ENCODE measurements around the gene HSD3B7. TPM values are rescaled to one million over a fixed set of nuclear protein-coding genes. Genes with fewer than 3 reads are reported as not detected.
"Not testable (repeated sequence)": the region's sequence is repeated elsewhere in the genome, so short reads cannot be mapped to it uniquely, and the experiment has no call there.

Gene HSD3B7
- total RNA-seq, 1 donor from 2014 or later = 5.5 TPM

GRCh38 chr16:31010585-31011325, 25.7 kb downstream of the HSD3B7 start, which contains the start of gene STX1B:
Gene STX1B, minus strand, starts transcription at chr16:31010638. Its CDS starts 242 bp downstream, at chr16:31010396.
- H3K36me3 ChIP-seq = no peaks in the 10 kb centered on the region
- H3K9me3 ChIP-seq (replicated peaks) = no peaks in the 10 kb centered on the region
- TF ChIP-seq CTCF (IDR thresholded peaks at IDR 0.05; ENCODE audit: borderline replicate concordance) = no peak
- H3K4me3 ChIP-seq = no peak within 1 kb of the TSS
- DNase-seq = no peak
- no peaks in the 10 kb centered on the region for H3K4me1 ChIP-seq
- H3K27me3 ChIP-seq (ENCODE audit: low read depth) = peaks cover 90% of the 10 kb centered on the region
- intact Hi-C loops (cut with micrococcal nuclease) = no loop called here
- no peak within 1 kb of the TSS for H3K27ac ChIP-seq (replicated peaks)

GRCh38 chr16:31011815-31012214, 26.8 kb downstream of the HSD3B7 start:
- intact Hi-C loops (cut with micrococcal nuclease); H3K27ac ChIP-seq (replicated peaks); H3K4me1 ChIP-seq; H3K36me3 ChIP-seq; DNase-seq; H3K9me3 ChIP-seq (replicated peaks); H3K4me3 ChIP-seq: not testable (repeated sequence)
- peaks cover 85% of the 10 kb centered on the region for H3K27me3 ChIP-seq (ENCODE audit: low read depth)

DNA sequence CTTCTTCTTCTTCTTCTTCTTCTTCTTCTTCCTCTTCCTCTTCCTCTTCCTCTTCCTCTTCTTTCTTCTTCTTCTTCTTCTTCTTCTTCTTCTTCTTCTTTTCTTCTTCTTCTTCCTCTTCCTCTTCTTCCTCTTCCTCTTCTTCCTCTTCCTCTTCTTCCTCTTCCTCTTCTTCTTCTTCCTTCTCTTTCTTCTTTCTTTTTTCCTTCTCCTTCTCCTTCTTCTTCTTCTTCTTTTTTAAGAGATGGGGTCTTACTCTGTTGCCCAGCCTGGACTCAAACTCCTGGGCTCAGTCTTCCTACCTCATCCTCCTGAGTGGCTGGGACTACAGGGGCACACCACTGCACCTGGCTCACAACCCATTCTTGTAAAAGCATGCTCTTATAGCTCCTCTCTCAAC, 28.3 kb downstream of the HSD3B7 start:
- H3K36me3 ChIP-seq; H3K9me3 ChIP-seq (replicated peaks); DNase-seq; H3K27ac ChIP-seq (replicated peaks); H3K4me3 ChIP-seq; intact Hi-C loops (cut with micrococcal nuclease); H3K4me1 ChIP-seq: not testable (repeated sequence)
- H3K27me3 ChIP-seq (ENCODE audit: low read depth) = peaks cover 84% of the 10 kb centered on the region

- no peak for TF ChIP-seq CTCF (IDR thresholded peaks at IDR 0.05; ENCODE audit: borderline replicate concordance)
- Histone ChIP-seq H3K36me3 (no peaks in the 10 kb centered on the region), H3K27me3 (ENCODE audit: low read depth) (peaks cover 58% of the 10 kb centered on the region), H3K4me3 (no peak overlapping the region), H3K4me1 (no peaks in the 10 kb centered on the region), H3K27ac (replicated peaks) (no peak overlapping the region), H3K9me3 (replicated peaks) (no peaks in the 10 kb centered on the region)
- intact Hi-C loops (cut with micrococcal nuclease) = no loop called here
- no peak for DNase-seq
Measured at GRCh38 chr16:31016018-31016417, 31.0 kb downstream of the HSD3B7 start.

DNA sequence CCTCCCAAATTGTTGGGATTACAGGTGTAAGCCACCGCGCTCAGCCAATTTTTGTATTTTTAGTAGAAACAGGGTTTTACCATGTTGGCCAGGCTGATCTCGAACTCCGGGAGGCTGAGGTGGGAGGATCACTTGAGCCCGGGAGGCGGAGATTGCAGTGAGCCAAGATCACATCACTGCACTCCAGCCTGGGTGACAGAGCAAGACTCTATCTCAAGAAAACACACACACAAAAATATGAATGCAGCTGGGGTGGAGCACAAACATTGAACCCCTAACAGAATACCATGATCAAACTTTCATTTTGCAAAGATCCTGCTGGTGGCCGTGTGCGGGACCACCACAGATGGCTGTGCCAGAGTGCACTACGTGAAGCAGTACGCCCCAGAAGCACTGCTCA, 32.7 kb downstream of the HSD3B7 start:
- H3K4me1 ChIP-seq; H3K36me3 ChIP-seq; H3K27ac ChIP-seq (replicated peaks); DNase-seq; intact Hi-C loops (cut with micrococcal nuclease); H3K4me3 ChIP-seq; H3K9me3 ChIP-seq (replicated peaks): not testable (repeated sequence)
- peaks cover 40% of the 10 kb centered on the region for H3K27me3 ChIP-seq (ENCODE audit: low read depth)

DNA sequence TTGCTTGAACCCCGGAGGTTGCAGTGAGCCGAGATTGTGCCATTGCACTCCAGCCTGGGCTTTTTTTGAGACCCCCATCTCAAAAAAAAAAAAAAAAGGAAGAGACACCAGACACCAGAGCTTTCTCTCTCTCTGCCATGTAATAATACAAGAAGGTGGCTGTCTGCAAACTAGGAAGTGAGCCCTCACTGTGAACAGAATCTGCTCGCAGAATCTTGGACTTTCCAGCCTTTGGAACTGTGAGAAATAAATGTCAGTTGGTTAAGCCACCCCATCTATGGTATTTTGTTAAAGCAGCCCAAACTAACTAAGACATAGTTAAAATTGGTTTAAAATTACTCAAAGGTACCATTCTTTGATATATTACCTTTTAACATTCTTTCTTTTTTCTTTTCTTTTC, 35.5 kb downstream of the HSD3B7 start:
- intact Hi-C loops (cut with micrococcal nuclease) = no loop called here
- no peaks in the 10 kb centered on the region for H3K9me3 ChIP-seq (replicated peaks)
- TF ChIP-seq CTCF (IDR thresholded peaks at IDR 0.05; ENCODE audit: borderline replicate concordance) = no peak
- H3K27me3 ChIP-seq (ENCODE audit: low read depth) = peaks cover 20% of the 10 kb centered on the region
- H3K36me3 ChIP-seq = no peaks in the 10 kb centered on the region
- no peak for DNase-seq
- no peak overlapping the region for H3K27ac ChIP-seq (replicated peaks)
- no peak overlapping the region for H3K4me3 ChIP-seq
- H3K4me1 ChIP-seq = peaks cover 10% of the 10 kb centered on the region

DNA sequence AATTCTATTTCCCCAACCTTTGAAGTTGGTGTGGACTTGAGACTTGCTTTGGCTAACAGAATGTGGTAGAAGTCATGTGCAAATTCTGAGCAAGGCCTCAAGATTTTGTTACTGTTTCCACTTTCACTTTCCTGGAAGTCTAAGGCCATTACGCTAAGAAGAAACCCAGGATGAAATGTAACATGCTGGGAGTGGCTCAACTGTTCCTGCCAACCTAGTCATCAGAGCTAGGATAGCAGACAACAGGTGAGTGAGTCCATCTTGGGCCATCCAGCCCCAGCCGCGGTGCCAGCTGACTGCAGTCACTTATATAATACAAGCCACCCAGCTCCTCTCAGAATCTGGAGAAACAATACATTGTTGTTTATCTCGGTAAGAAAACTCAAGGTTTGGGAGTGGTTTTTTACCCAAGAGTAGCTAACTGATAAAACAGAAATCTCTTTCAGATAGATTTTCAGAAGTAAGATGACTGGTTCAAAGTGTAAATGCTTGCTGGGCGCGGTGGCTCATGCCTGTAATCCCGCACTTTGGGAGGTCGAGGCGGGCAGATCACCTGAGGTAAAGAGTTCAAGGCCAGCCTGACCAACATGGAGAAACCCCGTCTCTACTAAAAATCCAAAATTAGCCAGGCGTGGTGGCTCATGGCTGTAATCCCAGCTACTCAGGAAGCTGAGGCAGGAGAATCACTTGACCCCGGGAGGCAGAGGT, 37.7 kb downstream of the HSD3B7 start:
- Histone ChIP-seq H3K27me3 (ENCODE audit: low read depth) (peaks cover 5% of the 10 kb centered on the region), H3K36me3 (no peaks in the 10 kb centered on the region), H3K9me3 (replicated peaks) (no peaks in the 10 kb centered on the region), H3K4me1 (peaks cover 10% of the 10 kb centered on the region), H3K4me3 (no peak overlapping the region), H3K27ac (replicated peaks) (peak overlapping the region; percentile 33)
- intact Hi-C loops (cut with micrococcal nuclease) = no loop called here
- no peak for DNase-seq
- no peak for TF ChIP-seq CTCF (IDR thresholded peaks at IDR 0.05; ENCODE audit: borderline replicate concordance)
